Stimulated activated CD8-positive, alpha-beta memory T cell treated with anti-CD3 and anti-CD28 coated beads, Interleukin-15, amount 100 ng/mL, for 1 hour (primary cell): ENCODE measurements around the gene UTP11.

Source experiments
- DNase-seq: peaks from one replicate; pipeline ENCODE4 v3.0.0-alpha.2; 2020; ENCODE audit warnings: low read depth

Gene UTP11

GRCh38 chr1:38072858-38073257 is 60.3 kb downstream of the UTP11 start:
- no peak for DNase-seq

DNA sequence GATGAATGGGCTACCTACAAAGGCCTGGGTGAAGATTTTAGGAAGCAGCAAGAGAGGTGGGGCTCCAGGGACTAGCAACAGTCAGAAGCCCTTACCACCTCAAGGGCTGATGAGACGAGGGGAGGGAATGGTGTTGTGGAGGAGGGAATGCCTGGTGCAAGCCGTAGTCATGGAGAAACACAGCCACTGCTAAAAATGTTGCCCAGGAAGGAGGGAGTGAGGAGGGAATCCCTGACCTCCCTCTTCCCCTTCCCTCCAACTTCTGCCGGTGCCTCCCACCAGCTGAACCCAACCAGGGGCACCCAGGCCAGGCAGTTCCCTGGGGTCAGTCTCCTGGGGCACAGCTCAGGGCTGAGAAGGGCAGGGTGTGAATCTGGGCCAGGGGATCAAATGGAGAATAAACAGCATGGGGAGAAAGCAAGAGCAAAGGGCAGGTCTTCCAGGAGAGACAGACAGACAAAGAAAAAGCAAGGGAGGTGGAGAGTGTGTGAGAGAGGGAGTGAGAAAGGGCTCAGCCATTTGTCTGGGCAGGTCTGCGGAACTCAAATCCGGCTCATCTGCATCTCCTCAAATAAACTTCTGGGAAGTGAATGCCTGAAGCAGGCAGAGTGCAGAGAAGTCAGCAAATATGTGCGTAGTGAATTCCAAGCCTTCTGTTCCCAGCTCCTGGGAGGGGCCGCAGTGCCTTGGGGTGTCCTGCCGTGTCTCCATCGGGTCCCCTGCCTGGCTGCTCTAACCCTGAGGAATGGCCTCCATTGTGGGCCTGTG is 61.2 kb downstream of the UTP11 start:
- DNase-seq, result no peak

GRCh38 chr1:38074302-38074677 is 61.8 kb downstream of the UTP11 start:
- no peak for DNase-seq
